GM12874 (cell line): ENCODE results near the gene TMX4.

ENCODE experiments used
- TF ChIP-seq, protein P1 (sequence below): IDR thresholded peaks from 2 replicates; pipeline ENCODE4 v1.5.1; 2011; ENCODE audit warnings: low read depth, mild to moderate bottlenecking, control low read depth, low read length, moderate library complexity; ENCODE audit not compliant: insufficient read depth

TMX4 gene

GRCh38 chr20:8057871-8058270 is 38.3 kb upstream of the TMX4 start:
- TF ChIP-seq, protein P1, sequence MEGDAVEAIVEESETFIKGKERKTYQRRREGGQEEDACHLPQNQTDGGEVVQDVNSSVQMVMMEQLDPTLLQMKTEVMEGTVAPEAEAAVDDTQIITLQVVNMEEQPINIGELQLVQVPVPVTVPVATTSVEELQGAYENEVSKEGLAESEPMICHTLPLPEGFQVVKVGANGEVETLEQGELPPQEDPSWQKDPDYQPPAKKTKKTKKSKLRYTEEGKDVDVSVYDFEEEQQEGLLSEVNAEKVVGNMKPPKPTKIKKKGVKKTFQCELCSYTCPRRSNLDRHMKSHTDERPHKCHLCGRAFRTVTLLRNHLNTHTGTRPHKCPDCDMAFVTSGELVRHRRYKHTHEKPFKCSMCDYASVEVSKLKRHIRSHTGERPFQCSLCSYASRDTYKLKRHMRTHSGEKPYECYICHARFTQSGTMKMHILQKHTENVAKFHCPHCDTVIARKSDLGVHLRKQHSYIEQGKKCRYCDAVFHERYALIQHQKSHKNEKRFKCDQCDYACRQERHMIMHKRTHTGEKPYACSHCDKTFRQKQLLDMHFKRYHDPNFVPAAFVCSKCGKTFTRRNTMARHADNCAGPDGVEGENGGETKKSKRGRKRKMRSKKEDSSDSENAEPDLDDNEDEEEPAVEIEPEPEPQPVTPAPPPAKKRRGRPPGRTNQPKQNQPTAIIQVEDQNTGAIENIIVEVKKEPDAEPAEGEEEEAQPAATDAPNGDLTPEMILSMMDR, result no peak

DNA sequence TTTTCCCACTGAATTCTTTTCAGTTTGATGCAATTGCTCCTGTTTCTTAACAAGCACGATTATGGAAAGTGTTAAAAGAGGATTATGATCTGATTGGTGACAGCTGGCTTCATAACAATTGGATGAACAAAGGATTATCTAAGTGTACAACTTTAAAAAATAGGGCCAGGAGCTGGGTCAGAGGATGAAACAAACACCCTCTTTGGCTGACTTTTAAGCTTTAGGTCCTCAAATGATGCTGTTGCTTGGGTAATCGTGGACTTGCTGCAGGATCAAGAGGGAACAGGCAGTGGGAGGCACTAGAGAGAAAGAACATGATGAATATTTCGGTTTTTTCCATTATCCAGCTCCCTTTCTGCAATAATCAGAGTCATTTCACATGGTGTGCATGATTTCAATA is 35.5 kb upstream of the TMX4 start:
- TF ChIP-seq, protein P1, result no peak

DNA sequence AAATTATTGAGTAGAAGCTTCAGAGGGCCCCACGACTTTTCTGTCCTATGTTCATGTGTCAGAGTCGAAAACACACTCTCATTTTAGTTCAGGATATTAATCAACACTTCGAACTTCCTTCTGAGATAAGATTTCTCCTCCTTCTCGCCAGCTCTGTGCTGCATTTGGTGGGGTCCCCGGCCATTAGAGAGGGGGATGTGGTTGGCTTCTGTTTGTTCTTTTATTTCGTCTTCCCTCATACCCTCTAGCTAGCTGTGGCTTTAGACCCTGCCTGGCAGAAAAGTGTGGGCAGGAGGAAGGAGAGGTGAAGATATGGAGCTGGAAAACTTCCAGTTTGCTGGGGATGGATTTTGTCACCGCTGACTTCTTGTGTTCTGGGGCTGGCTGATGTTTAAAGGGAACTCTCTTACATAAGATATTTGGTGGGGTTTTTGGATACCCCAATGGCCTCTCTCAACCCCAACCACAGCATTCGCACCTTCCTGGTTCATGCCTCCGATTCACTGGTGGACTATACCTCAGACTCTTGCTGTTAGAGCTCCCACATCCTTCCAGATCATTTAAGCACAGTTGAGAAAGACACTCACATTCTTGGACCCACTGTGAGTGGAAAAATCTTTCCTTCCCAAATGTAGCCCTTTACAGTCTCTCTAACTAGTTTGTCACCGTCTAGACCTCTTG is 30.7 kb upstream of the TMX4 start:
- TF ChIP-seq, protein P1, result no peak

GRCh38 chr20:8049310-8049709 is 29.7 kb upstream of the TMX4 start:
- TF ChIP-seq, protein P1, result no peak

DNA sequence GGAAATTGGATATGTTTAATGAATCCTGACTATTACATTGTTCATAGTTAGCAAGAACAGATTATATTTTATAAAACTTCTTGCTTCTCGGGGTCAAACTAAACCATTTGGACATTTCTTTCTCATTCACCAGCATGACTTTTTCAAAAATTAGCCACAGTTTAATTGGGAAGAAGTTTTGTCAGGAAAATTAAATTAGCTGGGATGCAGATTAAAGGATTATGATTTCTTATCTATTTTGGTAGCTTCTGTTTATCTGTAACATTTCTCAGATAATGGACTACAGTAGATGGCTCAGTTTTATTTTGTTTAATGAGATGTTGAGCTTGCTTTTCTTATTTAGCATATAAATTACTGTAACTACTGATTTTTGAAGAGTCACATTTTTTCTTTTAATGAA is 26.4 kb upstream of the TMX4 start:
- TF ChIP-seq, protein P1, result no peak

GRCh38 chr20:8043687-8044282 is 24.2 kb upstream of the TMX4 start:
- TF ChIP-seq, protein P1, result peak; percentile 43; the same call in 1 of the 2 replicates

GRCh38 chr20:8039042-8039441 is 19.5 kb upstream of the TMX4 start:
- TF ChIP-seq, protein P1, result no peak
